Fibroblast of villous mesenchyme (primary cell): ENCODE measurements around the gene DCTN3. TPM values are rescaled to one million over a fixed set of nuclear protein-coding genes. Genes with fewer than 3 reads are reported as not detected.

Experiments used
- DNase-seq: peaks from one replicate; pipeline ENCODE4 v3.0.0-alpha.2; 2010; ENCODE audit warnings: low read depth
- H3K4me3 ChIP-seq: 2 replicates; pipeline ENCODE4 v1.5.1; 2011; ENCODE audit warnings: low read depth, mild to moderate bottlenecking, low read length
- total RNA-seq: library from RNA; depleted of rRNA; stranded (reverse); fragments of >200 nt; gene quantifications from 2 replicates; pipeline ENCODE4 v1.2.3, GENCODE V29; 2012
- TF ChIP-seq, protein P1 (sequence below): IDR thresholded peaks from 2 replicates; pipeline ENCODE4 v1.5.1; 2012; ENCODE audit warnings: low read depth, mild to moderate bottlenecking, low read length; ENCODE audit not compliant: insufficient read depth

DCTN3 gene
- total RNA-seq, 1 donor = 70.8 TPM

DNA sequence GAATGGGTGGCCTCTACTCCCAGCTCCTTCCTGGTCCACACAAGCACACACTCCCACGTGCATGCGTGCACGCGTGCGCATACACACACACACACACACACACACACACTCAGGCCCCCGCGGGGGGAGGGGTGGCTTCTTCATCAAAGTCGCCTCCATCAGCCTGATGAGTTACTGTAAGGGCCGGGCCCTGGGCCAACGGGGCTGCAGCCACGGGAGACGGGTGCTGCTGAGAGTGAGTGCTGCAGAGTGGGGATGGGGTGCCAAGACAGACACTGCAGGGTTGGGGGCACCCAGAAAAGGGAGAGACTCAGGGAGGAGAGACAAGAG is 48.8 kb downstream of the DCTN3 start:
- DNase-seq = no peak
- no peak overlapping the region for H3K4me3 ChIP-seq
- TF ChIP-seq, protein P1, sequence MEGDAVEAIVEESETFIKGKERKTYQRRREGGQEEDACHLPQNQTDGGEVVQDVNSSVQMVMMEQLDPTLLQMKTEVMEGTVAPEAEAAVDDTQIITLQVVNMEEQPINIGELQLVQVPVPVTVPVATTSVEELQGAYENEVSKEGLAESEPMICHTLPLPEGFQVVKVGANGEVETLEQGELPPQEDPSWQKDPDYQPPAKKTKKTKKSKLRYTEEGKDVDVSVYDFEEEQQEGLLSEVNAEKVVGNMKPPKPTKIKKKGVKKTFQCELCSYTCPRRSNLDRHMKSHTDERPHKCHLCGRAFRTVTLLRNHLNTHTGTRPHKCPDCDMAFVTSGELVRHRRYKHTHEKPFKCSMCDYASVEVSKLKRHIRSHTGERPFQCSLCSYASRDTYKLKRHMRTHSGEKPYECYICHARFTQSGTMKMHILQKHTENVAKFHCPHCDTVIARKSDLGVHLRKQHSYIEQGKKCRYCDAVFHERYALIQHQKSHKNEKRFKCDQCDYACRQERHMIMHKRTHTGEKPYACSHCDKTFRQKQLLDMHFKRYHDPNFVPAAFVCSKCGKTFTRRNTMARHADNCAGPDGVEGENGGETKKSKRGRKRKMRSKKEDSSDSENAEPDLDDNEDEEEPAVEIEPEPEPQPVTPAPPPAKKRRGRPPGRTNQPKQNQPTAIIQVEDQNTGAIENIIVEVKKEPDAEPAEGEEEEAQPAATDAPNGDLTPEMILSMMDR = no peak

GRCh38 chr9:34570809-34571480 is 49.4 kb downstream of the DCTN3 start:
- DNase-seq = no peak
- TF ChIP-seq, protein P1 = no peak
- H3K4me3 ChIP-seq = no peak overlapping the region

GRCh38 chr9:34570376-34570775 is 49.9 kb downstream of the DCTN3 start:
- TF ChIP-seq, protein P1 = no peak
- H3K4me3 ChIP-seq = no peak overlapping the region
- DNase-seq = no peak

GRCh38 chr9:34568774-34569173 is 51.5 kb downstream of the DCTN3 start:
- DNase-seq = no peak
- H3K4me3 ChIP-seq = no peak overlapping the region
- TF ChIP-seq, protein P1 = no peak

- TF ChIP-seq, protein P1 = no peak
- no peak overlapping the region for H3K4me3 ChIP-seq
- no peak for DNase-seq
Observed at GRCh38 chr9:34568133-34568532, 52.2 kb downstream of the DCTN3 start.

- H3K4me3 ChIP-seq = no peak overlapping the region
- TF ChIP-seq, protein P1 = no peak
- DNase-seq = no peak
Observed at GRCh38 chr9:34566972-34567371, 53.3 kb downstream of the DCTN3 start.

GRCh38 chr9:34566322-34566721 is 54.0 kb downstream of the DCTN3 start:
- H3K4me3 ChIP-seq = no peak overlapping the region
- TF ChIP-seq, protein P1 = no peak
- no peak for DNase-seq
